GM21390 (cell line): Measurements from ENCODE around the gene SHISA3.

Experiments
- ATAC-seq: cut with Tn5 transposase; IDR thresholded peaks from one replicate; pipeline ENCODE4 v1.9.1; 2021; ENCODE audit not compliant: unreplicated experiment

The SHISA3 gene

DNA sequence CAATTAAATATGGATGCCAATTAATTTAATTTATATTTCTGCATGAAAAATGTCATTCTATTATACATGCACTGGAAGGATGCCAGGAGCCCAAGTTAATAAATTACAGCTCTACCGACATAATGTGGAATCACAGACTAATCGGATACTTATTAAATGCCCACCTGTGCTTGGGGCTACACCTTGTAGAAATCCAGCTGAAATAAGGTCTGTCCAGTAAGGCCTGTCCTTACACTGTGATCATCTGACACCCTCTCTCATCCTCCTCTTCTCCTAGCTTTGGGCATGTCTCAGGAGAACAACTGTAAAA lies 6.0 kb upstream of the SHISA3 start:
- ATAC-seq: no peak

GRCh38 chr4:42391981-42392380 lies 5.3 kb upstream of the SHISA3 start:
- ATAC-seq: no peak

GRCh38 chr4:42392436-42392835 lies 4.9 kb upstream of the SHISA3 start:
- no peak for ATAC-seq

GRCh38 chr4:42395595-42395994 lies 1.7 kb upstream of the SHISA3 start:
- no peak for ATAC-seq

- ATAC-seq: no peak
These were observed 932 bp upstream of the SHISA3 start for GRCh38 chr4:42396361-42396751.

GRCh38 chr4:42397635-42398170 lies 415 bp downstream of the SHISA3 start:
- peak; percentile 36 for ATAC-seq

DNA sequence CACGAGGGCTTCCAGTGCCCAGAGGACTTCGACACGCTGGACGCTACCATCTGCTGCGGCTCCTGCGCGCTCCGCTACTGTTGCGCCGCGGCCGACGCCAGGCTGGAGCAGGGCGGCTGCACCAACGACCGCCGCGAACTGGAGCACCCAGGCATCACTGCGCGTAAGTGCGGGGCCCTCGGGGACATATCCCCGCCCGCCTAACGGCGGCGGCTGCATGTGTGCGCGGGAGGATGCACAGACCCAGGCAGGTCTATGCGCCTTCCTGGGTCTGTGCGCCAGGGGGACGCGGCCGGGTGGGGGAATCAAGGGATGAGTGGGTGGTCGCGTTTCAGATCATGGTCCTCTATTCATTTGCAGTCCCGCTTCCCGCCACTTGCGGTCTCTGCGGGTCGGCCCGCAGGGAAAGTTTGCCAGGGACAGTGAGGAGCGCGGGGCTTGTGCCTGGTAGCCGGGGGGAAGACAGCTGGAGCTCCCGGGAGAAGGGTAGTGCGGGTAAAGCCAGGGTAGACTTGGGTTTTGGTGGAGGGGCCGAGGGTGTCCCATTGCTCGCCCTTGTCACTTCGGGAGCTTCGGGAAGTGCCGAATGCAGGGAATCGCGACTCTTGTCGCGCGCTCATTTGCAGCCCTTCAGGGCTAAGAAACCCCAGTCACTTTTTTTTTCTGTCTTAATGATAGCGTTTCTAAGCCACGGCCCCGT lies 1.0 kb downstream of the SHISA3 start:
- peak; percentile 36 for ATAC-seq

DNA sequence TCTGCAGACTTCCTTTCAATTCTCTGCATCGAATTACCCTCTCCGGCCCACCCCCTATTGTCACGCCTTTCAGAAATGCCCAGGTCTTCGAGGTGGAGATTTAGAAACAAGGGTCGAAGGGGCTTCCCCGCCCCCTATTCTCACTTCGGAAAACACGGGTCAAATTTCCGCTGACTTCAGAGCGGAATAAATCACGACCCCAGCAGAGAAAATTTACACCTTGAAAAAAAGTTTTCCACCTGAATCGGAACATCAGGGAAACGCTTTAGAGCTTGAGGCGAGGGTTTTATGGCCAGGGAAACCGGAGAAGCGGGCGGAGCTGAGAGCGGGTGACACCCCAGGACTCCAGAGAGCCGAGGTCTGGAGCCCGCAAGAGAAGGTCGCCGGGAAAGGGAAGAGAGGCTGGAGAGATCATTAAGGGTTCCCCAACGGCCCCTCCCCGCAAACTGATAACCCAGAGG lies 1.6 kb downstream of the SHISA3 start:
- no peak for ATAC-seq

DNA sequence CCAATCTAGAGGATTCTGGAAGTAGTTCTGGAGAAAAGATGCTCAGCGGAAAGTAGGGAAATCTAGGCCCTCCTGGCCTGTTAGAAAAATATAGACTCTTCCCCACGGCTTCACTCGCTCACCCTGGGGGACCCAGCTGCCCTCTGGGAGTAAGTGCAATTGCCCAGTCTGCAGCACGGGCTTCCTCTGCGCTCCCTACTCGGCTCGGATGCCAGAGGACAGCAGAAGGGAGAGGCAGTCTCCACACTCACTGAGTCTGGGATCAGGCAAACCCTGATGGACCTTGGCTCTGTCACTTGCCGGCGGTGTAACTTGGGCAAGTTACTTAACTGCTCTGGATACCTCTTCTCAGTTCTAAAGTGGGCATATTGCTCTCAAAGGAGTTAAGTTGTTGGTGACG lies 2.1 kb downstream of the SHISA3 start:
- no peak for ATAC-seq

GRCh38 chr4:42401171-42401570 lies 3.9 kb downstream of the SHISA3 start:
- no peak for ATAC-seq

- ATAC-seq: no peak
These were observed 6.7 kb downstream of the SHISA3 start for GRCh38 chr4:42404001-42404400.

GRCh38 chr4:42410446-42410845 lies 13.2 kb downstream of the SHISA3 start:
- no peak for ATAC-seq

DNA sequence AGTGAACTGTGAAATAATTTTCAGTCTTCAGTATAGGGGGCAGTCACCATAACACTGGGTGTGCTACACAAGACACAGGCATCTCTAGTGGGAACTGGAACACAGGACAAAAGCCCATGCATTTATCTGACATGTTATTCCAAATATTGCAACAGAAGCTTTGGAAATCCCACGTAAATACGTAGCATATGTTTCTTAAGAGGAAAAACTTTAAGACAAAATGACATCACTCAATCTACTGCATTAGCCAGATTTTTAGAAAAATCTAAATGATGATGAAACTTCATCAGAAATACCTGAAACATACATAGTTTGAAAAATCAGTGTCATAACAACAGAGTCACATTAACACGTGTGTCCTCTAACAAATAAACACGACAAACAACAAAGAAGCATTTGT lies 14.5 kb downstream of the SHISA3 start:
- ATAC-seq: no peak

GRCh38 chr4:42412251-42412650 lies 15.0 kb downstream of the SHISA3 start:
- no peak for ATAC-seq

GRCh38 chr4:42415281-42415680 lies 18.0 kb downstream of the SHISA3 start:
- no peak for ATAC-seq

DNA sequence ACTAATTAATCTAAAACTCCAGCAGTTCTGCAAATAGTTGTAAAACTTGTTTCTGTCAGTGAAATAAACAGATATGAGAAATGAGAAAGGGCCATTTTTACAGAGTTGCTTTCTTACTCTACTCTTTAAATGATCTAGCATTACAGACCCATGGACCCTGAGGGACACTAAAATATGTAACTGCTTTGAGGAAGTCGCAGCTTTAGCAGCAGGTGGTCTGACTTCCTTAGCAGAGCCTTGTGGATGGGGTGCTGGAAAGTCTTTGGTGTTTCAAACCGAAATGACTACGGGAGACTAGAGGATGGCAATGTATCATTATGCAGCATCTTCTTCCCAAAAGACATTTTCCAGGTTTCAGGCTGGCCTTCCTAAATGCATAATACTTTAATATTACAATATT lies 18.7 kb downstream of the SHISA3 start:
- ATAC-seq: no peak

DNA sequence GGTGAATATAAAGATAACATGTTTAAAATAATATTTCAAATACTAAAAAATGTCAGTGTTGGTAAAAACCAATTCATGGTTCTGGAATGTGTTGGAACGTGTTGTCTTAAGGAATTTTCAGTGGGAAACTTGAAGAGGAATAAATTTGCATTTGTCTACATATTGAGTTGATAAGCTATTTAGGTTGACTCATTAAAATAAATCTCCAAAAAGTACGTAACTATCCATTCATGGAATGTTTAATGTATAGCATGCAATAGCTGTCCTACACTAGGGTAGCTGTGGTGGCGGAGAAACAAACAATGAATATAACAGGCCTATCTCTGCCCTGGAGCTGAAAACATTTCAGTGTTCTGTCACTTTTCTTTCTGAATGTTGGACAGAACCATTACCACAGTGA lies 20.3 kb downstream of the SHISA3 start:
- no peak for ATAC-seq

DNA sequence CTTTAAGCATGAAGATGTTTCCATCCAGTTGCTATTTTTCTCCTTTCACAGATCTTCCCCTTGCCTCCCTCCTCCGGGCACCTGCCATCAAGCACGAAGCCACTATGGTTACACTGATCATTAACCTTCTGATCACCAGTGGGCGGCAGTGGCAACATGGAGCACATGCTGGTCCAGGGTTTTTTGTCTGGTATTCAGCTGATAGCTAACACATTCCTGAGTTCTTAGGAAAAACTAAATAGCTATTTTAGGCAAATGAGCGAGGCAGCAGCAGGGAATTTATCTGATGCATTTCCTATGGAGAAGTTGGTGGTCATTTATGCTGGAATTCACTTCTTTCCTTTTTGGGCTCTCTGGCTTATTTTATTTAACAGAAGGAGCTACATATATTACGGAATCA lies 22.9 kb downstream of the SHISA3 start:
- ATAC-seq: no peak

DNA sequence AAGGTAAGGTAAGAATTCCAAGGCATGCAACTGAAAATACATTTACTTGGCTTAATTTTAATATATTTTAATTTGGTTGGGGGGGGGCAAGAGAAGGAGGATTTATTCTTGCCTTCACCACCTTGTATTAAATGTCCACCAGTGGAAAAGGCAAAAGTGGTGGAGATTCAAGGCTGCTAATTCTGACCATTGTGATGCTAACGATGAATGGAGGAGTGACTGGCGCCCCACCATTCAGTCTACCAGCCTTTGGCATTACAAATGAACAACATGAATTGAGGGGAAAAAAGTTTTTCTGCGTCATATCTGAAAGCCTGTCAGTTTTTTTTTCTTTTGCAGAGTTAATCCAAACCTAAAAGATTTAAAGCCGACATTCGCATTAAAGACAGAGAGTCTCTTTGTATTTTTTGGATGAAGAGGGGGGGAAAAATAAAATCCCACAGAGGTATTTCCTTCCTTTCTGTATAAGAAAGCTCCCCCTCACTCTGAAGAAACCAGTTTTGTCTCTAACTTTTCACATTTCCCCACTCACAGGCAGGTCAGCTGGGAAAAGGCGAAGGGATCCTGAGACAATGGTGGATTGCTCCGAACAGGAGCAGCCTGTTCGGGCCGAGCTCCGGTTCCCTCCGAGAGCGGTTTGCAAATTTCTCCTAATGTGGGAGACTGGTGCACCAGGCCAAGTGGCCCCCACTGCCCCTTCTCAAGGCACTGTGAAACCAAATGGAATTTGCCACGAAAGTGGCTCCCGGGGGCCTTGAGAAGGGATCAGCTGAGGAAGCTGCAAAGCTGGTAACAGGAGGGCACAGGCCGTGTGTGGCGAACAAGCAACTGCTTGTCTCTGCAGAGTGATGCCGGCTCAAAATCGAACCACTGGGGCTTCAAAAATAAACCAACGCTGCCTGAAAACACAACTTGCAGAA lies 28.1 kb downstream of the SHISA3 start:
- ATAC-seq: no peak

DNA sequence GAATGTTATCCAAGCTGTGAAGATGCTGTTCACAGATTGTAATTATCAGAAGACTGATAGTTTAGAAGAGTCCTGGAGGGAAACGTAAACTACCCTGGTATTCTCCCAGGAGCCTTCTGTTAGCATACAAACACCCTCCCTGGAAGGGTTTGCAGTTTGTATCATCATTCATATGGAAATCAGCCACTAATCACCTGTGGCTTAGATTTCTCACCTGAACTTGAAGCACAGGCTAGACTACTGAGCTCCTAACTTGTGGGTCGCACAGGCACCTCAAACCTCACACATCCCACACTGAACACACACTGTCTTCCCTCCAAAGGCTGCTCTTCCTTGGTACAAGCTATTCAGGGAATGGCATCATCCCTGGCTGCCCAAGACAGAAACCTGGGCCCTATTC lies 30.7 kb downstream of the SHISA3 start:
- ATAC-seq: no peak

DNA sequence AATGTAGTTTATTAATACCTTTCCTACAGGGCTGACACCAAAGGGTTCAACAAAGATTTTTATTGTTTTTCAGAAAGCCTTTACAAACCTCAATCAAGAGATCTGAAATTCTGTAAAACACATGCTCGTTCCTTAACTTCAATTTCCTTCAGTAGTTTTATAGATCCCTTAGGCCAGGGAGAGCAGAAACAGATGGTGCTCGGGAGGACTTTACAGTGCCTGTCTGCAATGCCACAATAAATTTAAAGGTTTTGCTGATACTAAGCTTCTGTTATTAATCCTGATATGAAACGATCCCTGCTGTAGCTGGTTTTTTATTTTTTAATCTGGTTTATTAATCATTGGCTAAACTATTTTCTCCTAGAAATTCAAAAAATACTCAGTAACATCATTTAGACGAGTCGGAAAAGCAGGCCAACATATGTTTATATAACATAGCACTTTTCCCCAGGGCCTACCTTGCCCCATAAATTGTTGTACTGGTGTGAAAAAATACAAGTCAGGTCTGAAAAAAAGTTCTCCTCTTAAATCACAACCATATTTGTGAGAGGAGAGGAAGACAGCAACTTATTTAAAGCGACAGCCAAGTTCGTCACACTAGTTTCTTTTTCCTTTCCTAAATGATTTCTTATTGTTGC lies 39.8 kb downstream of the SHISA3 start:
- no peak for ATAC-seq

GRCh38 chr4:42440083-42440482 lies 42.8 kb downstream of the SHISA3 start:
- ATAC-seq: no peak
